Cardiac muscle cell (in vitro differentiated cells and primary cell): ENCODE measurements around the gene GTF2A1L. TPM values are rescaled to one million over a fixed set of nuclear protein-coding genes. Genes with fewer than 3 reads are reported as not detected.
A peak's percentile ranks its signal among the peaks of the same experiment; 100 is the strongest.

Experiments used
- DNase-seq, 2 donors: peaks; one replicate each; pipeline versions ENCODE4 v3.0.0 to v3.0.0-alpha.2; 2010 to 2017; ENCODE audit warnings: low read depth in 1 of 2, low spot score in 1 of 2
- H3K27ac ChIP-seq: fragments of 200-600 bp; sonication (generic); 2 replicates; pipeline ENCODE4 v1.5.1; 2016
- H3K27me3 ChIP-seq: fragments of 200-600 bp; sonication (generic); 2 replicates; pipeline ENCODE4 v1.6.0; 2016; ENCODE audit warnings: control low read depth
- H3K36me3 ChIP-seq: fragments of 200-600 bp; sonication (generic); 2 replicates; pipeline ENCODE4 v1.5.1; 2016; ENCODE audit warnings: control low read depth
- H3K4me1 ChIP-seq: fragments of 200-600 bp; sonication (generic); 2 replicates; pipeline ENCODE4 v1.8.1; 2017; ENCODE audit warnings: low read depth, mild to moderate bottlenecking, mixed run types
- H3K4me3 ChIP-seq: fragments of 200-600 bp; sonication (generic); 2 replicates; pipeline ENCODE4 v1.5.1; 2016; ENCODE audit warnings: mild to moderate bottlenecking
- H3K9me3 ChIP-seq: fragments of 200-600 bp; sonication (generic); 2 replicates; pipeline ENCODE4 v1.5.1; 2017; ENCODE audit warnings: low read depth, mild to moderate bottlenecking, control low read depth
- CTCF ChIP-seq: IDR thresholded peaks from 2 replicates; pipeline ENCODE4 v1.5.1; 2012; ENCODE audit warnings: low read depth, mild to moderate bottlenecking, low read length
- polyA plus RNA-seq: library from polyadenylated mRNA; unstranded; fragments of >200 nt; fragmentation: Nextera tagmentation; extraction: Ambion mirVana; gene quantifications from 2 replicates; pipeline ENCODE4 v1.2.1, GENCODE V29; 2016
- total RNA-seq: library from RNA; depleted of rRNA; stranded (reverse); fragments of >200 nt; gene quantifications from 2 replicates; pipeline ENCODE4 v1.2.3, GENCODE V29; 2016

Gene GTF2A1L
- total and polyA plus RNA-seq, 2 experiments from 2014 or later: 0.68 to 1.4 TPM

DNA sequence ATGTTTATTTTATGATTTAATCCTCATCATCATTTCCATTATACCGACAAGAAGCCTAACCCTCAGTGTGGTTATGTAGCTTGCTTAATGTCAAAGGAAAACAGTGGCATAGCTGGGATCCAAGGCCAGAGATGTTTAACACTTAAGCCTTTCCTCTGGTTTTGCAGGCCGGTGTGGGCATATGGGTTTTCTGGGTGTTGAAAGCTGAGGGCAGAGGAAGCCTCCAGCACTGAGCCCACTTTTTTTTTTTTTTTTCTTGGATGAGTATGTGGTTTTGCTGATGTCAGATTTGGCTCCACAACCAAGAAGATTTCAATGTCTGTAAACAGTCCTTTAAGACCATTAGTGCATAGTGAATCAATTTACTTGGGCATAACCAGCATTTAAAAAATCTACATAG lies 96.6 kb downstream of the GTF2A1L start:
- H3K9me3 ChIP-seq: no peaks in the 10 kb centered on the region
- DNase-seq: peak in 1 of 2 donors; percentile 75
- no peaks in the 10 kb centered on the region for H3K27me3 ChIP-seq
- no peaks in the 10 kb centered on the region for H3K36me3 ChIP-seq
- peaks cover 29% of the 10 kb centered on the region for H3K4me1 ChIP-seq
- H3K4me3 ChIP-seq: no peak overlapping the region
- no peak overlapping the region for H3K27ac ChIP-seq
- no peak for TF ChIP-seq CTCF

GRCh38 chr2:48715042-48715899 lies 97.6 kb downstream of the GTF2A1L start:
- no peaks in the 10 kb centered on the region for H3K36me3 ChIP-seq
- H3K9me3 ChIP-seq: no peaks in the 10 kb centered on the region
- no peak for TF ChIP-seq CTCF
- H3K4me1 ChIP-seq: peaks cover 29% of the 10 kb centered on the region
- peak; percentile 53 to 88 for DNase-seq
- H3K27ac ChIP-seq: no peak overlapping the region
- H3K4me3 ChIP-seq: no peak overlapping the region
- no peaks in the 10 kb centered on the region for H3K27me3 ChIP-seq

GRCh38 chr2:48715956-48716355 lies 98.3 kb downstream of the GTF2A1L start:
- Histone ChIP-seq H3K27ac (no peak overlapping the region), H3K9me3 (no peaks in the 10 kb centered on the region), H3K4me1 (peaks cover 32% of the 10 kb centered on the region), H3K4me3 (no peak overlapping the region), H3K27me3 (no peaks in the 10 kb centered on the region), H3K36me3 (no peaks in the 10 kb centered on the region)
- peak in 1 of 2 donors; percentile 80 for DNase-seq
- no peak for TF ChIP-seq CTCF

GRCh38 chr2:48717846-48718245 lies 100.2 kb downstream of the GTF2A1L start:
- Histone ChIP-seq H3K4me3 (no peak overlapping the region), H3K36me3 (no peaks in the 10 kb centered on the region), H3K27ac (no peak overlapping the region), H3K9me3 (no peaks in the 10 kb centered on the region), H3K4me1 (peaks cover 32% of the 10 kb centered on the region), H3K27me3 (no peaks in the 10 kb centered on the region)
- DNase-seq: peak in 1 of 2 donors; percentile 69
- no peak for TF ChIP-seq CTCF

DNA sequence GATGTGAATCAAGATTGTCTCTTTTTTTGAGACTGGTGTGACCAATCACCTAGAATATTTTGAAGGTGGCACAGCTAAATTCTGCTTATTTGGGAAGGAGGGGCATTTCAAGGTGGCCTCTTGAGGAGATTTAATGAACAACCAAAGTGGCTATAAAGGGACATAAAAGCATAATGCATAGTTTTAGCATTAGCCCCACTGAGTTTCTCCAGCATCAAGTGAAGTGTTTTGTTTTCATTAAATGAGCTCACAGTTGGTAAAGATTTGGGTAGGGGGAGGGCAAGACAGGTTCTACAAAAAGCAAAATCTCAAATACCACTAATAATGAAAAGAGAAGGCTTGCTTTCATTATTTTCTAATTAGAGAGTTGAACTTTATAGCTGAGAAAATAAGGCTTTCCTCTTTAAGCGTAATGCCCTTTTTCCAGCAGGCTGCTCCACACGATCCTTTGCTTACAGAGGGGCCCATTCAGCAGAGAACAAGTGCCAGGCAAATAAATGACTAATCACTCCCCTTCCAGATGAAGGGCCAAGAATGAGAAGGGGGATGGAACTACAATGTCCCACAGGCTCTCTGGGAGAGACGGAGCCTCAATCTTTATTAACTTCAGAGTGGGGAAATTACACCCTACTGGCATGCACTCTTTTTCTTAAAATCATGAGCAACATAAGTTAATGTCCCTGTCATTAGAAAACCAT lies 102.0 kb downstream of the GTF2A1L start:
- no peak overlapping the region for H3K4me3 ChIP-seq
- DNase-seq: no peak
- H3K36me3 ChIP-seq: no peaks in the 10 kb centered on the region
- H3K9me3 ChIP-seq: no peaks in the 10 kb centered on the region
- TF ChIP-seq CTCF: no peak
- H3K4me1 ChIP-seq: peaks cover 15% of the 10 kb centered on the region
- no peaks in the 10 kb centered on the region for H3K27me3 ChIP-seq
- H3K27ac ChIP-seq: no peak overlapping the region
